ENCODE results near the gene OTUB2. TPM values are rescaled to one million over a fixed set of nuclear protein-coding genes. Genes with fewer than 3 reads are reported as not detected.

OTUB2 gene
- total and polyA plus RNA-seq, 2 donors (not counting 3 experiments of a cell fraction or from before 2014, with no cell fraction given) = 0.70 to 1.6 TPM

- no peak for DNase-seq (ENCODE audit: low read depth, low spot score)
- Histone ChIP-seq H3K9ac (replicated peaks; ENCODE audit: extremely low read depth, insufficient read depth, low read length) (no peak overlapping the region), H3K4me1 (ENCODE audit: control insufficient read depth, extremely low read depth, insufficient read depth, low read length) (no peaks in the 10 kb centered on the region), H3K27me3 (ENCODE audit: control insufficient read depth in 2 of 2, insufficient read depth in 2 of 2, low read length in 2 of 2) (no peaks in the 10 kb centered on the region), H3K4me2 (ENCODE audit: insufficient read depth, low read length) (no peak overlapping the region), H4K20me1 (replicated peaks; ENCODE audit: control insufficient read depth, extremely low read depth, insufficient read depth, low read length) (no peaks in the 10 kb centered on the region), H3K36me3 (ENCODE audit: control insufficient read depth in 2 of 2, extremely low read depth in 1 of 2, insufficient read depth in 2 of 2, low read length in 2 of 2) (peaks cover 6 to 8% of the 10 kb centered on the region in 2 experiments), H3K9me3 (replicated peaks; ENCODE audit: control insufficient read depth, insufficient read depth, low read length) (no peaks in the 10 kb centered on the region), H2AFZ (ENCODE audit: low read depth, low read length) (no peak overlapping the region), H3K79me2 (ENCODE audit: control insufficient read depth, insufficient read depth, low read length) (no peaks in the 10 kb centered on the region), H3K9me1 (replicated peaks; ENCODE audit: control insufficient read depth, extremely low read depth, insufficient read depth, low read length) (no peaks in the 10 kb centered on the region), H3K27ac (ENCODE audit: insufficient read depth, low read depth, low read length) (no peak overlapping the region), H3K4me3 (replicated peaks in 1 of 3; ENCODE audit: insufficient read depth in 1 of 3, low read depth in 1 of 3, low read length in 3 of 3) (no peak overlapping the region)
- dilution Hi-C loops (cut with MboI; ENCODE audit: extremely low pct_ligation_motif_present, low sequenced_read_pairs) (no loop called here), intact Hi-C loops (cut with micrococcal nuclease) (no loop called here)
- no peak for FAIRE-seq
- TF ChIP-seq EZH2 (IDR thresholded peaks at IDR 0.05; ENCODE audit: borderline replicate concordance, low read depth, low read length, severe bottlenecking) (no peak), CTCF (IDR thresholded peaks at IDR 0.05; ENCODE audit: extremely low read depth in 1 of 2, insufficient read depth in 1 of 2, low read depth in 1 of 2, low read length in 2 of 2) (no peak), MAX (IDR thresholded peaks at IDR 0.05; ENCODE audit: insufficient read depth, insufficient read length) (no peak), POLR2A (IDR thresholded peaks at IDR 0.05; ENCODE audit: low read depth, low read length) (no peak), POLR2AphosphoS5 (IDR thresholded peaks at IDR 0.05; ENCODE audit: insufficient read depth, low read depth, low read length) (no peak), FOS (IDR thresholded peaks at IDR 0.05; ENCODE audit: borderline replicate concordance, insufficient read depth, low read length) (no peak), JUN (IDR thresholded peaks at IDR 0.05; ENCODE audit: borderline replicate concordance, insufficient read depth, insufficient read length, low read depth) (no peak), MYC (IDR thresholded peaks at IDR 0.05; ENCODE audit: low read depth, low read length) (no peak), GATA2 (IDR thresholded peaks at IDR 0.05; ENCODE audit: insufficient read depth, insufficient read length, low read depth, low read length) (no peak)
- no TSS peak for BruUV-seq (replicated peaks)
- POLR2A ChIA-PET = no interaction called here
- CTCF ChIA-PET = interaction anchor here (1.0 to 2.1 kb wide), 4 partner anchors 9 to 93 kb away, joined by 3 to 11 read pairs (median 8); no protein-coding TSS in a partner anchor
These were observed 17.1 kb downstream of the OTUB2 start for GRCh38 chr14:94043111-94043755.
